Activated CD8-positive, alpha-beta T cell treated with anti-CD3 and anti-CD28 coated beads for 36 hours (primary cell): ENCODE results near the gene KIZ. TPM values are rescaled to one million over a fixed set of nuclear protein-coding genes. Genes with fewer than 3 reads are reported as not detected.

Source experiments
- ATAC-seq: fragments of 200-7000 bp; cut with Tn5 transposase; one replicate; pipeline ENCODE4 v1.10.0; 2021; ENCODE audit warnings: mild to moderate bottlenecking, moderate library complexity
- CTCF ChIA-PET: fragments of 350-600 bp; sonication (Branson Sonifier 250); formaldehyde crosslinking; loops from one replicate; lab custom pipeline; 2021; ENCODE audit warnings: antibody characterized with exemption; lab: Charles Lee
- POLR2A ChIA-PET: fragments of 350-600 bp; sonication (Branson Sonifier 250); formaldehyde crosslinking; loops from one replicate; lab custom pipeline; 2021; ENCODE audit warnings: antibody characterized with exemption; lab: Charles Lee
- DNase-seq: peaks from one replicate; pipeline ENCODE4 v3.0.0-alpha.2; 2020
- H3K27ac Mint-ChIP-seq: one replicate; pipeline ENCODE4 v1.8.0; 2021; ENCODE audit warnings: mild to moderate bottlenecking, mixed read lengths
- H3K27me3 Mint-ChIP-seq: one replicate; pipeline ENCODE4 v1.8.0; 2021; ENCODE audit warnings: mixed read lengths
- H3K36me3 Mint-ChIP-seq: one replicate; pipeline ENCODE4 v1.8.0; 2021; ENCODE audit warnings: low read depth, mixed read lengths
- H3K4me1 Mint-ChIP-seq: one replicate; pipeline ENCODE4 v1.8.0; 2021; ENCODE audit warnings: low read depth, mixed read lengths
- H3K4me3 Mint-ChIP-seq: one replicate; pipeline ENCODE4 v1.8.0; 2021; ENCODE audit warnings: mild to moderate bottlenecking, moderate library complexity, mixed read lengths
- H3K9me3 Mint-ChIP-seq: one replicate; pipeline ENCODE4 v1.8.0; 2021; ENCODE audit warnings: mixed read lengths
- CTCF ChIP-seq: fragments of 200-600 bp; IDR thresholded peaks from one replicate; pipeline ENCODE4 v1.8.0; 2022; ENCODE audit warnings: antibody characterized with exemption, mild to moderate bottlenecking
- intact Hi-C: fragments of 100-400 bp; cut with micrococcal nuclease; formaldehyde crosslinking; loops from one replicate; pipeline ENCODE4 v1.10.0; 2022
- total RNA-seq, 2 experiments: library from RNA; stranded (reverse); gene quantifications; one replicate each; pipeline ENCODE4 v1.2.3, GENCODE V29; 2021

KIZ gene
- total RNA-seq, 2 experiments from 2014 or later, result 13.1 to 13.2 TPM

GRCh38 chr20:21238818-21239536, 113.1 kb downstream of the KIZ start:
- CTCF ChIA-PET, result interaction anchor here (6.5 kb wide), 1 partner anchor 264 kb away, joined by 256 read pairs; no protein-coding TSS in a partner anchor
- Mint-ChIP-seq H3K9me3 (no peaks in the 10 kb centered on the region), H3K27ac (no peak overlapping the region), H3K4me3 (no peak overlapping the region), H3K36me3 (peaks cover 1% of the 10 kb centered on the region), H3K4me1 (peaks cover 4% of the 10 kb centered on the region), H3K27me3 (no peaks in the 10 kb centered on the region)
- DNase-seq, result no peak
- intact Hi-C loops, result no loop called here
- POLR2A ChIA-PET, result interaction anchor here (1.1 kb wide), 1 partner anchor 10 kb away, joined by 4 read pairs; no protein-coding TSS in a partner anchor
- no peak for TF ChIP-seq CTCF
- ATAC-seq, result no peak

- TF ChIP-seq CTCF, result no peak
- intact Hi-C loops, result no loop called here
Measured at GRCh38 chr20:21240394-21240793, 114.5 kb downstream of the KIZ start.

GRCh38 chr20:21241406-21241805, 115.5 kb downstream of the KIZ start:
- Mint-ChIP-seq H3K27ac (no peak overlapping the region), H3K4me1 (no peaks in the 10 kb centered on the region), H3K36me3 (peaks cover 12% of the 10 kb centered on the region), H3K27me3 (no peaks in the 10 kb centered on the region), H3K9me3 (no peaks in the 10 kb centered on the region), H3K4me3 (no peak overlapping the region)
- TF ChIP-seq CTCF, result no peak
- POLR2A ChIA-PET, result no interaction called here
- ATAC-seq (no peak), DNase-seq (no peak)
- intact Hi-C loops, result no loop called here
- CTCF ChIA-PET, result interaction anchor here (1.1 to 1.8 kb wide), 2 partner anchors 219 to 264 kb away, joined by 3 to 8 read pairs; no protein-coding TSS in a partner anchor

More at GRCh38 chr20:21240394-21240793, 114.5 kb downstream of the KIZ start:
- H3K36me3 Mint-ChIP-seq, result peaks cover 10% of the 10 kb centered on the region
- DNase-seq (no peak), ATAC-seq (no peak)
- H3K27me3 Mint-ChIP-seq, result no peaks in the 10 kb centered on the region
- no peak overlapping the region for H3K27ac Mint-ChIP-seq
- no peaks in the 10 kb centered on the region for H3K9me3 Mint-ChIP-seq
- no peak overlapping the region for H3K4me3 Mint-ChIP-seq
- POLR2A ChIA-PET, result interaction anchor here (1.1 kb wide), 1 partner anchor 12 kb away, joined by 4 read pairs; no protein-coding TSS in a partner anchor
- peaks cover 4% of the 10 kb centered on the region for H3K4me1 Mint-ChIP-seq
- CTCF ChIA-PET, result interaction anchor here (1.1 to 6.5 kb wide), 3 partner anchors 220 to 265 kb away, joined by 3 to 256 read pairs (median 8); no protein-coding TSS in a partner anchor

- Mint-ChIP-seq H3K27me3 (peaks cover 1% of the 10 kb centered on the region), H3K9me3 (no peaks in the 10 kb centered on the region), H3K4me3 (no peak overlapping the region), H3K27ac (no peak overlapping the region), H3K36me3 (peaks cover 12% of the 10 kb centered on the region), H3K4me1 (no peaks in the 10 kb centered on the region)
- no peak for ATAC-seq
- no peak for DNase-seq
- ChIA-PET POLR2A (no interaction called here), CTCF (no interaction called here)
- TF ChIP-seq CTCF, result no peak
- intact Hi-C loops, result no loop called here
Measured at GRCh38 chr20:21243811-21244210, 117.9 kb downstream of the KIZ start.

GRCh38 chr20:21244808-21245207, 118.9 kb downstream of the KIZ start:
- DNase-seq, result no peak
- ChIA-PET POLR2A (no interaction called here), CTCF (interaction anchor here (0.9 to 3.1 kb wide), 3 partner anchors 9 to 260 kb away, joined by 3 to 22 read pairs (median 5); no protein-coding TSS in a partner anchor)
- Mint-ChIP-seq H3K4me1 (no peaks in the 10 kb centered on the region), H3K36me3 (peaks cover 12% of the 10 kb centered on the region), H3K9me3 (no peaks in the 10 kb centered on the region), H3K27me3 (peaks cover 1% of the 10 kb centered on the region), H3K4me3 (no peak overlapping the region), H3K27ac (no peak overlapping the region)
- ATAC-seq, result no peak
- TF ChIP-seq CTCF, result no peak
- intact Hi-C loops, result no loop called here
